ENCODE measurements around the gene SLC2A3. TPM values are rescaled to one million over a fixed set of nuclear protein-coding genes. Genes with fewer than 3 reads are reported as not detected.
"Not testable (repeated sequence)": the region's sequence is repeated elsewhere in the genome, so short reads cannot be mapped to it uniquely, and the experiment has no call there.

The SLC2A3 gene
- total RNA-seq, 1 donor from 2014 or later, result 186 TPM

GRCh38 chr12:7892186-7892980 lies 43.6 kb downstream of the SLC2A3 start:
- Mint-ChIP-seq H3K36me3 (no peaks in the 10 kb centered on the region), H3K9me3 (no peaks in the 10 kb centered on the region), H3K4me1 (peaks cover 6% of the 10 kb centered on the region), H3K27me3 (ENCODE audit: low read depth) (peaks cover 2% of the 10 kb centered on the region), H3K4me3 (no peak overlapping the region), H3K27ac (no peak overlapping the region)
- no peak for DNase-seq (ENCODE audit: low spot score in 2 of 2, unreplicated experiment in 2 of 2)
- no peak for TF ChIP-seq CTCF (IDR thresholded peaks at IDR 0.05; ENCODE audit: unreplicated experiment)

GRCh38 chr12:7884689-7885088 lies 51.3 kb downstream of the SLC2A3 start:
- no peak for DNase-seq (ENCODE audit: low spot score in 2 of 2, unreplicated experiment in 2 of 2)
- TF ChIP-seq CTCF (IDR thresholded peaks at IDR 0.05; ENCODE audit: unreplicated experiment), result no peak
- H3K4me1 Mint-ChIP-seq, result no peaks in the 10 kb centered on the region
- H3K9me3 Mint-ChIP-seq, result no peaks in the 10 kb centered on the region
- no peak overlapping the region for H3K4me3 Mint-ChIP-seq
- no peaks in the 10 kb centered on the region for H3K36me3 Mint-ChIP-seq
- H3K27ac Mint-ChIP-seq, result no peak overlapping the region
- H3K27me3 Mint-ChIP-seq (ENCODE audit: low read depth), result no peaks in the 10 kb centered on the region

GRCh38 chr12:7881736-7882120 lies 54.3 kb downstream of the SLC2A3 start:
- H3K27ac Mint-ChIP-seq; H3K27me3 Mint-ChIP-seq (ENCODE audit: low read depth); H3K4me3 Mint-ChIP-seq; DNase-seq (ENCODE audit: low spot score in 2 of 2, unreplicated experiment in 2 of 2); H3K36me3 Mint-ChIP-seq; H3K4me1 Mint-ChIP-seq; H3K9me3 Mint-ChIP-seq: not testable (repeated sequence)

GRCh38 chr12:7880952-7881735 lies 54.8 kb downstream of the SLC2A3 start:
- not testable (repeated sequence) for H3K27ac Mint-ChIP-seq; DNase-seq (ENCODE audit: low spot score in 2 of 2, unreplicated experiment in 2 of 2); H3K36me3 Mint-ChIP-seq; H3K27me3 Mint-ChIP-seq (ENCODE audit: low read depth); H3K4me1 Mint-ChIP-seq; H3K9me3 Mint-ChIP-seq; H3K4me3 Mint-ChIP-seq

- H3K9me3 Mint-ChIP-seq, result no peaks in the 10 kb centered on the region
- no peaks in the 10 kb centered on the region for H3K4me1 Mint-ChIP-seq
- TF ChIP-seq CTCF (IDR thresholded peaks at IDR 0.05; ENCODE audit: unreplicated experiment), result no peak
- H3K4me3 Mint-ChIP-seq, result no peak overlapping the region
- H3K27me3 Mint-ChIP-seq (ENCODE audit: low read depth), result no peaks in the 10 kb centered on the region
- no peak overlapping the region for H3K27ac Mint-ChIP-seq
- DNase-seq (ENCODE audit: low spot score in 2 of 2, unreplicated experiment in 2 of 2), result no peak
- H3K36me3 Mint-ChIP-seq, result no peaks in the 10 kb centered on the region
Observed at GRCh38 chr12:7879246-7879645, 56.7 kb downstream of the SLC2A3 start.

GRCh38 chr12:7877420-7877819 lies 58.6 kb downstream of the SLC2A3 start:
- TF ChIP-seq CTCF (IDR thresholded peaks at IDR 0.05; ENCODE audit: unreplicated experiment), result no peak
- no peaks in the 10 kb centered on the region for H3K9me3 Mint-ChIP-seq
- H3K27me3 Mint-ChIP-seq (ENCODE audit: low read depth), result no peaks in the 10 kb centered on the region
- no peak overlapping the region for H3K27ac Mint-ChIP-seq
- no peak overlapping the region for H3K4me3 Mint-ChIP-seq
- H3K4me1 Mint-ChIP-seq, result no peaks in the 10 kb centered on the region
- no peak for DNase-seq (ENCODE audit: low spot score in 2 of 2, unreplicated experiment in 2 of 2)
- no peaks in the 10 kb centered on the region for H3K36me3 Mint-ChIP-seq

All from mesothelial cell of epicardium (in vitro differentiated cells).